B cell (primary cell): ENCODE measurements around the gene CHD6. TPM values are rescaled to one million over a fixed set of nuclear protein-coding genes. Genes with fewer than 3 reads are reported as not detected.

Experiments
- ATAC-seq: fragments of 200-7000 bp; cut with Tn5 transposase; one replicate; pipeline ENCODE4 v1.10.0; 2021; ENCODE audit warnings: low read depth, mild to moderate bottlenecking, moderate number of reproducible peaks, moderate library complexity
- CTCF ChIA-PET: fragments of 350-600 bp; sonication (Branson Sonifier 250); formaldehyde crosslinking; loops from one replicate; lab custom pipeline; 2021; ENCODE audit warnings: antibody characterized with exemption, inconsistent platforms; lab: Charles Lee
- POLR2A ChIA-PET: fragments of 350-600 bp; sonication (Branson Sonifier 250); formaldehyde crosslinking; loops from one replicate; lab custom pipeline; 2021; ENCODE audit warnings: antibody characterized with exemption; lab: Charles Lee
- DNase-seq: peaks from one replicate; pipeline ENCODE4 v3.0.0; 2013
- H2AFZ ChIP-seq: 2 replicates; pipeline ENCODE4 v1.6.1; 2012; ENCODE audit warnings: mild to moderate bottlenecking, low read depth, low read length; ENCODE audit not compliant: insufficient read depth, poor library complexity, severe bottlenecking
- H3K27ac ChIP-seq, 2 donors: 1 replicate in 1 of 2; 2 replicates in 1 of 2; pipeline ENCODE4 v1.5.1; 2012 to 2013; ENCODE audit warnings: low read length in 2 of 2, mild to moderate bottlenecking in 2 of 2, moderate library complexity in 1 of 2
- H3K27me3 ChIP-seq, 4 experiments: fragments of 200-600 bp in 1 of 4; sonication (generic) in 1 of 4; replicated peaks in 1 of 4; 1 replicate in 2 of 4; 2 replicates in 2 of 4; pipeline versions ENCODE4 v1.6.1 to v1.7.0; 2013 to 2016; ENCODE audit warnings: low read length in 3 of 4, mild to moderate bottlenecking in 2 of 4, mixed read lengths in 1 of 4, moderate library complexity in 1 of 4; ENCODE audit not compliant: insufficient read depth in 4 of 4, control insufficient read depth in 3 of 4; ENCODE audit errors: control extremely low read depth in 1 of 4
- H3K36me3 ChIP-seq, 2 experiments: replicated peaks in 1 of 2; 1 replicate in 1 of 2; 2 replicates in 1 of 2; pipeline versions ENCODE4 v1.6.1 to v1.7.1; 2013; ENCODE audit warnings: low read length in 1 of 2; ENCODE audit not compliant: insufficient read depth in 2 of 2, control insufficient read depth in 1 of 2; ENCODE audit errors: control extremely low read depth in 1 of 2, extremely low read depth in 1 of 2
- H3K4me1 ChIP-seq, 2 donors: fragments of 200-600 bp in 1 of 2; sonication (generic) in 1 of 2; 1 replicate in 1 of 2; 2 replicates in 1 of 2; pipeline versions ENCODE4 v1.5.1 to v1.6.1; 2013 to 2017; ENCODE audit warnings: low read length in 2 of 2; ENCODE audit not compliant: control insufficient read depth in 2 of 2, insufficient read depth in 2 of 2
- H3K4me2 ChIP-seq: replicated peaks from 2 replicates; pipeline ENCODE3; 2012; ENCODE audit warnings: mild to moderate bottlenecking, low read depth, low read length; ENCODE audit not compliant: poor library complexity, severe bottlenecking
- H3K4me3 ChIP-seq, 5 experiments: fragments of 200-600 bp in 1 of 5; sonication (generic) in 1 of 5; 1 replicate in 3 of 5; 2 replicates in 2 of 5; pipeline versions ENCODE4 v1.5.1 to v1.7.0; 2011 to 2016; ENCODE audit warnings: low read length in 4 of 5, mild to moderate bottlenecking in 4 of 5, low read depth in 2 of 5, control low read depth in 1 of 5, moderate library complexity in 1 of 5; ENCODE audit not compliant: insufficient read depth in 1 of 5; ENCODE audit errors: control extremely low read depth in 1 of 5, extremely low read depth in 1 of 5
- H3K79me2 ChIP-seq: fragments of 200-600 bp; sonication (generic); one replicate; pipeline ENCODE4 v1.6.0; 2016; ENCODE audit warnings: low read length; ENCODE audit not compliant: control insufficient read depth, insufficient read depth
- H3K9ac ChIP-seq: fragments of 200-600 bp; sonication (generic); 2 replicates; pipeline ENCODE4 v1.6.1; 2017; ENCODE audit warnings: mild to moderate bottlenecking, low read length, moderate library complexity
- H3K9me3 ChIP-seq, 3 donors: one replicate each; pipeline versions ENCODE4 v1.6.1 to v1.7.1; 2013; ENCODE audit warnings: low read length in 2 of 3; ENCODE audit not compliant: control insufficient read depth in 2 of 3, insufficient read depth in 1 of 3; ENCODE audit errors: control extremely low read depth in 1 of 3
- H4K20me1 ChIP-seq: 2 replicates; pipeline ENCODE4 v1.6.0; 2012; ENCODE audit warnings: mild to moderate bottlenecking, low read length; ENCODE audit not compliant: insufficient read depth, control insufficient read depth, poor library complexity, severe bottlenecking
- H3K27ac Mint-ChIP-seq: one replicate; pipeline ENCODE4 v1.8.0; 2021; ENCODE audit warnings: mixed read lengths
- H3K27me3 Mint-ChIP-seq: one replicate; pipeline ENCODE4 v1.8.0; 2021; ENCODE audit warnings: mixed read lengths
- H3K4me1 Mint-ChIP-seq: one replicate; pipeline ENCODE4 v1.8.0; 2021; ENCODE audit warnings: mixed read lengths
- H3K4me3 Mint-ChIP-seq: one replicate; pipeline ENCODE4 v1.8.0; 2021; ENCODE audit warnings: mixed read lengths
- H3K9me3 Mint-ChIP-seq: one replicate; pipeline ENCODE4 v1.8.0; 2022; ENCODE audit warnings: mixed read lengths; ENCODE audit not compliant: insufficient read depth
- EZH2 ChIP-seq: IDR thresholded peaks from 2 replicates; pipeline ENCODE4 v1.6.1; 2012; ENCODE audit warnings: borderline replicate concordance, low read depth, mild to moderate bottlenecking, moderate library complexity, low read length; ENCODE audit not compliant: insufficient read depth, poor library complexity, severe bottlenecking
- WGBS: methylation state at CpG from one replicate; pipeline ENCODE4 v1.1.5; 2013; ENCODE audit warnings: missing lambda C conversion rate; ENCODE audit not compliant: insufficient coverage; 5-methylcytosine and 5-hydroxymethylcytosine counted together
- intact Hi-C: fragments of 100-400 bp; cut with micrococcal nuclease; formaldehyde crosslinking; loops from one replicate; pipeline ENCODE4 v1.10.0; 2022
- polyA plus RNA-seq: library from polyadenylated mRNA; depleted of rRNA; stranded (reverse); fragments of >200 nt; gene quantifications from 2 replicates; pipeline ENCODE4 v1.2.3, GENCODE V29; 2012
- total RNA-seq, 2 donors: library from RNA; stranded (reverse); fragments of 120-200 nt in 1 of 2; gene quantifications; 1 replicate in 1 of 2; 2 replicates in 1 of 2; pipeline versions ENCODE4 v1.2.3 to v1.2.4, GENCODE V29; 2013 to 2022
- TF ChIP-seq, protein P1 (sequence below): fragments of 200-600 bp; IDR thresholded peaks from one replicate; pipeline ENCODE4 v1.8.0; 2022; ENCODE audit warnings: antibody characterized with exemption, mild to moderate bottlenecking

CHD6 gene
- total and polyA plus RNA-seq, 2 donors (not counting 1 experiment from before 2014, with no cell fraction given), result 10.3 to 117 TPM

DNA sequence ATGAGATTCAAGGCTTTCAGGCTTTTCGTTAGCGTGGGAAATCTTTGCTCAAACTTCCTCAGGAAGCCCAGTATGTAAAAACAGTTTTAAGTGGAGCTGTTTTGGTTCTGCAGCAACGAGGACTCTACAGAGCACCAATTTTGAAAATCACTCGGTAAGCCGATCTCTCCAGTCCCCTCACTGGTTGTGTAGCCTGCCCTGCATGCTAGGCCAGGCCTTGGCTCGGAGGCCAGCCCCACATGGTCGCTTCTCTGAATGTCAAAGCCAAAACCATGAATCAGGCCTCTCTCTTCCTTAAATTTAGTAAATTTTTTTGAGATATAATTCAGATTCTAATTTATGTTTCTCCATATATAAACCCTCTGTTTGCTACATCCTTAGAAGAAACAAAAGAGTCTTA, 108.0 kb downstream of the CHD6 start:
- CTCF ChIA-PET, result interaction anchor here (0.6 kb wide), 1 partner anchor 62 kb away, joined by 3 read pairs; no protein-coding TSS in a partner anchor
- POLR2A ChIA-PET, result no interaction called here
- Histone ChIP-seq H3K27me3 (no peaks in the 10 kb centered on the region), H3K4me1 (no peaks in the 10 kb centered on the region), H3K27ac (no peak overlapping the region), H3K36me3 (peaks cover 16 to 62% of the 10 kb centered on the region in 2 experiments), H4K20me1 (peaks cover 15% of the 10 kb centered on the region), H3K9ac (no peak overlapping the region), H3K4me2 (no peak overlapping the region), H3K79me2 (peaks cover 11% of the 10 kb centered on the region), H2AFZ (no peak overlapping the region), H3K4me3 (no peak overlapping the region), H3K9me3 (peaks cover 1 to 3% (median 2%) of the 10 kb centered on the region in 3 donors)
- no peak overlapping the region for H3K4me3 Mint-ChIP-seq
- WGBS, result 70% methylated on average over 3 of the region's 7 CpGs
- DNase-seq (no peak), ATAC-seq (no peak)
- peaks cover 3% of the 10 kb centered on the region for H3K9me3 Mint-ChIP-seq
- TF ChIP-seq, protein P1, sequence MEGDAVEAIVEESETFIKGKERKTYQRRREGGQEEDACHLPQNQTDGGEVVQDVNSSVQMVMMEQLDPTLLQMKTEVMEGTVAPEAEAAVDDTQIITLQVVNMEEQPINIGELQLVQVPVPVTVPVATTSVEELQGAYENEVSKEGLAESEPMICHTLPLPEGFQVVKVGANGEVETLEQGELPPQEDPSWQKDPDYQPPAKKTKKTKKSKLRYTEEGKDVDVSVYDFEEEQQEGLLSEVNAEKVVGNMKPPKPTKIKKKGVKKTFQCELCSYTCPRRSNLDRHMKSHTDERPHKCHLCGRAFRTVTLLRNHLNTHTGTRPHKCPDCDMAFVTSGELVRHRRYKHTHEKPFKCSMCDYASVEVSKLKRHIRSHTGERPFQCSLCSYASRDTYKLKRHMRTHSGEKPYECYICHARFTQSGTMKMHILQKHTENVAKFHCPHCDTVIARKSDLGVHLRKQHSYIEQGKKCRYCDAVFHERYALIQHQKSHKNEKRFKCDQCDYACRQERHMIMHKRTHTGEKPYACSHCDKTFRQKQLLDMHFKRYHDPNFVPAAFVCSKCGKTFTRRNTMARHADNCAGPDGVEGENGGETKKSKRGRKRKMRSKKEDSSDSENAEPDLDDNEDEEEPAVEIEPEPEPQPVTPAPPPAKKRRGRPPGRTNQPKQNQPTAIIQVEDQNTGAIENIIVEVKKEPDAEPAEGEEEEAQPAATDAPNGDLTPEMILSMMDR, result no peak
- no peak for TF ChIP-seq EZH2
- H3K4me1 Mint-ChIP-seq, result no peaks in the 10 kb centered on the region
- no peak overlapping the region for H3K27ac Mint-ChIP-seq
- intact Hi-C loops, result no loop called here
- H3K27me3 Mint-ChIP-seq, result no peaks in the 10 kb centered on the region

DNA sequence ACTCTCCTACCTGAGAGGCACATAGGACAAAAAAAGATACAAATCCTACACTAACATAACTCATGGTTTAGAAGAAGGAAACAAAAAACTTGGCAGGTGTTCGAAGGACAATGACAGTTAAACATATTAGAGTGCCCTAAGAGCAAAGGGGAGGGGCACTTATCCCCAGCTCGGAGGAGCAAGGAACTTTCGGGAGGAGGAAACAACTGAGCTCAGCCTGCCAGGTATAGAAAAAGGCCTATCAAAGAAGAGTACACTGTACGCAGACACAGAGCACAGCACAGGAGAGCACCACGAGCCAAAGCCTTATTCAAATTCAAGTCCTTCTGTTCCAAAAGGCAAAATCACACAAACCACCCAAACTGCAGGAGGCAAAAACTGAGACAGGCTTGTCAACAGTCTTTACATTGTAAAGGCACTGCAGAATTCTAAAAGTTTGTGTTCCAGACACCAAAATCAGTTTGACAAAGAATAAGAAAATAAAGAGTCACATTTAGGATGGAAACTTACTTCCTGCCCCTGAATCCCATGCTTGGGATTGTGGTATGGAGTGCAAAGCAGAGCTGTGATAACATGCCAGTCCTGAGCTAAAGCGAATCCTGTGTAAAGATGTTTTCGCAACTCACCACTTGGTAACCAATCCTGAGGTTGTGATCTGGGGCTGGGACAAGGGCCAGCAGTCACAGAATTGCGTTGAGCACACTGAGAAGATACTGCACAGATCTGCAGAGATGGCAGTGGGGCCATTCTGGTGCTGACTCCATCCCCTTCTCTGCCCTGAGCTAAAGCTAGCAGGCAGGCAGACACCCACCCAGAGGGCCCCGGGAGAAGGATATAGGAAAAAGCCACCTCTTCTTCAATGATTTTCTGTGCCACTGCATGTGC, 108.6 kb downstream of the CHD6 start:
- Mint-ChIP-seq H3K27me3 (no peaks in the 10 kb centered on the region), H3K27ac (no peak overlapping the region), H3K4me3 (no peak overlapping the region), H3K9me3 (peaks cover 3% of the 10 kb centered on the region), H3K4me1 (no peaks in the 10 kb centered on the region)
- Histone ChIP-seq H3K36me3 (peaks cover 16 to 59% of the 10 kb centered on the region in 2 experiments), H3K9ac (no peak overlapping the region), H4K20me1 (peaks cover 10% of the 10 kb centered on the region), H3K9me3 (peaks cover 3 to 8% (median 3%) of the 10 kb centered on the region in 3 donors), H3K27ac (no peak overlapping the region), H3K4me2 (no peak overlapping the region), H2AFZ (no peak overlapping the region), H3K4me3 (no peak overlapping the region), H3K4me1 (no peaks in the 10 kb centered on the region), H3K79me2 (peaks cover 8% of the 10 kb centered on the region), H3K27me3 (no peaks in the 10 kb centered on the region)
- CTCF ChIA-PET, result no interaction called here
- POLR2A ChIA-PET, result no interaction called here
- TF ChIP-seq EZH2, result no peak
- TF ChIP-seq, protein P1, result no peak
- intact Hi-C loops, result no loop called here
- ATAC-seq (no peak), DNase-seq (no peak)
- 88% methylated on average over 9 of the region's 9 CpGs for WGBS
